ENCODE measurements around the gene BMP4. TPM values are rescaled to one million over a fixed set of nuclear protein-coding genes. Genes with fewer than 3 reads are reported as not detected.
"Not testable (repeated sequence)": the region's sequence is repeated elsewhere in the genome, so short reads cannot be mapped to it uniquely, and the experiment has no call there.

Gene BMP4
- total RNA-seq, 1 experiment from 2014 or later: 24.8 TPM

DNA sequence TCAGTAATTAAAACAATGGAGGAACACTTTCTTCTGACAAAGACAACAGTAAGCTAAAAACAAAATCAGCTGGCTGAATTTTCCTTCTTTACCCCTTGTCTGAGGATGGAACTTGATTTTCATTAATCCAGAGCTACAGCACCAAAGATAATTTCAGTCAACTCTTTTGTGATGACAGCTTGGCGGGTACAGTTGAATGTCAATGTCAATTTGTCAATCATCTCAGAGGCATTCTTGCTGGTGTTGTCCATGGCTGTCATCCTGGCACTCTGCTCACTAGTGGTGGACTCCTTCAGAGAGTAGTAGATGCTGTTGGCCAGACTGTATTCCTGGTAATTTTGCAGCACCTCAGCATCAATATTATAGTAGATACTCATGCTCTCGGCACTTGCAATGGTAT, 34.4 kb upstream of the BMP4 start:
- CTCF ChIA-PET: no interaction called here
- Mint-ChIP-seq H3K27me3 (ENCODE audit: unreplicated experiment) (no peaks in the 10 kb centered on the region), H3K4me1 (ENCODE audit: low read depth, unreplicated experiment) (no peaks in the 10 kb centered on the region), H3K27ac (ENCODE audit: unreplicated experiment) (no peak overlapping the region), H3K4me3 (ENCODE audit: low read depth, unreplicated experiment) (no peak overlapping the region), H3K9me3 (ENCODE audit: low read depth, unreplicated experiment) (peaks cover 3% of the 10 kb centered on the region), H3K36me3 (ENCODE audit: insufficient read depth, unreplicated experiment) (no peaks in the 10 kb centered on the region)
- no TSS peak for BruUV-seq (replicated peaks)
- TF ChIP-seq, protein P1, sequence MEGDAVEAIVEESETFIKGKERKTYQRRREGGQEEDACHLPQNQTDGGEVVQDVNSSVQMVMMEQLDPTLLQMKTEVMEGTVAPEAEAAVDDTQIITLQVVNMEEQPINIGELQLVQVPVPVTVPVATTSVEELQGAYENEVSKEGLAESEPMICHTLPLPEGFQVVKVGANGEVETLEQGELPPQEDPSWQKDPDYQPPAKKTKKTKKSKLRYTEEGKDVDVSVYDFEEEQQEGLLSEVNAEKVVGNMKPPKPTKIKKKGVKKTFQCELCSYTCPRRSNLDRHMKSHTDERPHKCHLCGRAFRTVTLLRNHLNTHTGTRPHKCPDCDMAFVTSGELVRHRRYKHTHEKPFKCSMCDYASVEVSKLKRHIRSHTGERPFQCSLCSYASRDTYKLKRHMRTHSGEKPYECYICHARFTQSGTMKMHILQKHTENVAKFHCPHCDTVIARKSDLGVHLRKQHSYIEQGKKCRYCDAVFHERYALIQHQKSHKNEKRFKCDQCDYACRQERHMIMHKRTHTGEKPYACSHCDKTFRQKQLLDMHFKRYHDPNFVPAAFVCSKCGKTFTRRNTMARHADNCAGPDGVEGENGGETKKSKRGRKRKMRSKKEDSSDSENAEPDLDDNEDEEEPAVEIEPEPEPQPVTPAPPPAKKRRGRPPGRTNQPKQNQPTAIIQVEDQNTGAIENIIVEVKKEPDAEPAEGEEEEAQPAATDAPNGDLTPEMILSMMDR (IDR thresholded peaks at IDR 0.05; ENCODE audit: unreplicated experiment): no peak
- intact Hi-C loops (cut with micrococcal nuclease; ENCODE audit: unreplicated experiment): no loop called here
- DNase-seq: no peak

DNA sequence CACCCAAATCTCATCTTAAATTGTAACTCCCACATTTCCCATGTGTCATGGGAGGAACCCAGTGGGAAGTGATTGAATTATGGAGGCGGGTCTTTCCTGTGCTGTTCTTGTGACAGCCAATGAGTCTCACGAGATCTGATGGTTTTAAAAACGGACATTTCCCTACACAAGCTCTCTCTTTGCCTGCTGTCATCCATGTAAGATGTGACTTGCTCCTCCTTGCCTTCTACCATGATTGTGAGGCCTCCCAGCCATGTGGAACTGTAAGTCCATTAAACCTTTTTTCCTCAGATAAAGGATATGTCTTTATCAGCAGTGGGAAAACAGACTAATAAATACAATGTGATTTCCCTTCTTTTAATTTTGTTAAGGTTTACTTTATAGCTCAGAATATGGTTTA, 30.1 kb upstream of the BMP4 start:
- CTCF ChIA-PET; BruUV-seq (replicated peaks); H3K27me3 Mint-ChIP-seq (ENCODE audit: unreplicated experiment); H3K36me3 Mint-ChIP-seq (ENCODE audit: insufficient read depth, unreplicated experiment); DNase-seq; H3K27ac Mint-ChIP-seq (ENCODE audit: unreplicated experiment); H3K9me3 Mint-ChIP-seq (ENCODE audit: low read depth, unreplicated experiment); H3K4me1 Mint-ChIP-seq (ENCODE audit: low read depth, unreplicated experiment); H3K4me3 Mint-ChIP-seq (ENCODE audit: low read depth, unreplicated experiment); intact Hi-C loops (cut with micrococcal nuclease; ENCODE audit: unreplicated experiment): not testable (repeated sequence)

DNA sequence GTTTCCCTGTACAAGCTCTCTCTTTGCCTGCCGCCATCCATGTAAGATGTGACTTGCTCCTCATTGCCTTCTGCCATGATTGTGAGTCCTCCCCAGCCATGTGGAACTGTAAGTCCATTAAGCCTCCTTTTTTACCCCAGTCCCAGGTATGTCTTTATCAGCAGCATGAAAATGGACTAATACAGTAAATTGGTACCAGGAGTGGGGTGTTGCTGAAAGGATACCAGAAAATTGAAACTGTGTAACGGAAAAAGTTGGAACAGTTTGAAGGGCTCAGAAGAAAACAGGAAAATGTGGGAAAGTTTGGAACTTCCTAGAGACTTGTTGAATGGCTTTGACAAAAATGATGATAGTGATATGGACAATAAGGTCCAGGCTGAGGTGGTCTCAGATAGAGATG, 28.3 kb upstream of the BMP4 start:
- BruUV-seq (replicated peaks); DNase-seq: not testable (repeated sequence)

DNA sequence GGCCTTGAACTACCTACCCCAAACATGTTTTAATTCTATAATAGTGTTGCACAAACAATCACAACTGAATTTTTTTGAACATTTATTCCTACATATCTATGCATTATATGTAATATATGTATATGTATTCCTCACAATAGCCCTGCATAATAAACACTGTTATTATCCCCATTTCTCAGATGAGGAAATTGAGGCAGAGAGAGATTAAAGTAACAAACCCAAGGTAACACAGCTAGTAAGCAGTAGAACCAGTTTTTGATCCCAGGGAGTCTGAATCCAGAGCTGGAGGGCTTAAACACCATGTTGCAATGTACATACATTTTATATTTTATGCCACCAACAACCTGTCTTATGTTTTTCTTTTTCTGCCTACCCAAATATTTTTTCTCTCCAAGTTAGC, 26.5 kb upstream of the BMP4 start:
- Mint-ChIP-seq H3K27me3 (ENCODE audit: unreplicated experiment) (no peaks in the 10 kb centered on the region), H3K36me3 (ENCODE audit: insufficient read depth, unreplicated experiment) (no peaks in the 10 kb centered on the region), H3K4me1 (ENCODE audit: low read depth, unreplicated experiment) (no peaks in the 10 kb centered on the region), H3K9me3 (ENCODE audit: low read depth, unreplicated experiment) (peaks cover 8% of the 10 kb centered on the region), H3K4me3 (ENCODE audit: low read depth, unreplicated experiment) (no peak overlapping the region), H3K27ac (ENCODE audit: unreplicated experiment) (no peak overlapping the region)
- TF ChIP-seq, protein P1 (IDR thresholded peaks at IDR 0.05; ENCODE audit: unreplicated experiment): no peak
- DNase-seq: no peak
- CTCF ChIA-PET: no interaction called here
- intact Hi-C loops (cut with micrococcal nuclease; ENCODE audit: unreplicated experiment): no loop called here
- BruUV-seq (replicated peaks): no TSS peak

More for the DNA sequence above, 28.3 kb upstream of the BMP4 start:
- H3K4me1 Mint-ChIP-seq (ENCODE audit: low read depth, unreplicated experiment); CTCF ChIA-PET; H3K4me3 Mint-ChIP-seq (ENCODE audit: low read depth, unreplicated experiment); H3K36me3 Mint-ChIP-seq (ENCODE audit: insufficient read depth, unreplicated experiment); H3K27ac Mint-ChIP-seq (ENCODE audit: unreplicated experiment); H3K9me3 Mint-ChIP-seq (ENCODE audit: low read depth, unreplicated experiment); intact Hi-C loops (cut with micrococcal nuclease; ENCODE audit: unreplicated experiment); H3K27me3 Mint-ChIP-seq (ENCODE audit: unreplicated experiment): not testable (repeated sequence)

GRCh38 chr14:53982546-53982945, 25.9 kb upstream of the BMP4 start:
- no peaks in the 10 kb centered on the region for H3K27me3 Mint-ChIP-seq (ENCODE audit: unreplicated experiment)
- DNase-seq: no peak
- H3K36me3 Mint-ChIP-seq (ENCODE audit: insufficient read depth, unreplicated experiment): no peaks in the 10 kb centered on the region
- CTCF ChIA-PET: no interaction called here
- intact Hi-C loops (cut with micrococcal nuclease; ENCODE audit: unreplicated experiment): no loop called here
- no peak overlapping the region for H3K4me3 Mint-ChIP-seq (ENCODE audit: low read depth, unreplicated experiment)
- H3K9me3 Mint-ChIP-seq (ENCODE audit: low read depth, unreplicated experiment): peaks cover 8% of the 10 kb centered on the region
- H3K27ac Mint-ChIP-seq (ENCODE audit: unreplicated experiment): no peak overlapping the region
- H3K4me1 Mint-ChIP-seq (ENCODE audit: low read depth, unreplicated experiment): no peaks in the 10 kb centered on the region
- TF ChIP-seq, protein P1 (IDR thresholded peaks at IDR 0.05; ENCODE audit: unreplicated experiment): no peak
- no TSS peak for BruUV-seq (replicated peaks)
